ENCODE measurements around the gene SCUBE1.

The SCUBE1 gene

DNA sequence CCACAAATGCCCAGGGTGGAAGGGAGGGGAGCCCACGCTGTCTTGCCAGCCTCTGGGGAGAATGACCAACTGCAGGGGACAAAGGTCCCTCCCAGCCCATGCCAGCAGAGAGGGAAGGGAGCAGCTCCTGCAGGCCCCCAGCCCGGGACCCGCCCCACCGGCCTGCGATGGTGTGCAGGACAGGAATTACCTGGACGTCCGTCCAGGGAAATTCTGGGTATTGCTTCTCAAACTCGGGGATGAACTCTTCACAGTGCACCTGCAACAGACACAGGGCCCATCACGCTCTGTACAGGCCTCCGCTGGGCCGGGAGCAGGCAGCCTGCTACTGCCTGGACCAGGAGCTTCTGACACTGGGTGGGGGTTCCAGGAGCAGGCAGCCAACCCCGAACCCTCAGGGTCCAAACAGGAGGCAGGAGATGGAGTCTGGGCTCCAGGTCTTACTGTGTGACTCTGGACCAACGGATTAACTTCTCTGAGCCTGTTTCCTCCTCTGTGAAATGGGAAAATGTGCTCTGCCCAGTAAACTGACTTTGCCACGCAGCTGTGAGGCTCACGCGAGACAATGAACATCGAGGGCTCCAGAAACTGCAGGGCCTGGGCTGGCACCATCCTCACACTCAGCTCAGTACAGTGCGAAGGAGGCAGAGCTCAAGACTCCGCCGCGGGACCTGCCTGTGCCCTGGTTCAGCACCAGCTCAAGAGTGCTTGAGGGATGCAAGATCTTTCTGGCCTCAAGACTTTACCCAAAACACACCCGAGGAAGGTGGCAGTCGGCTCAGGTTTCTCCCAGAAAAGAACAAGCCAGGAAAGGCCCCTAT lies 173.7 kb downstream of the SCUBE1 start:
- DNase-seq, result no peak

DNA sequence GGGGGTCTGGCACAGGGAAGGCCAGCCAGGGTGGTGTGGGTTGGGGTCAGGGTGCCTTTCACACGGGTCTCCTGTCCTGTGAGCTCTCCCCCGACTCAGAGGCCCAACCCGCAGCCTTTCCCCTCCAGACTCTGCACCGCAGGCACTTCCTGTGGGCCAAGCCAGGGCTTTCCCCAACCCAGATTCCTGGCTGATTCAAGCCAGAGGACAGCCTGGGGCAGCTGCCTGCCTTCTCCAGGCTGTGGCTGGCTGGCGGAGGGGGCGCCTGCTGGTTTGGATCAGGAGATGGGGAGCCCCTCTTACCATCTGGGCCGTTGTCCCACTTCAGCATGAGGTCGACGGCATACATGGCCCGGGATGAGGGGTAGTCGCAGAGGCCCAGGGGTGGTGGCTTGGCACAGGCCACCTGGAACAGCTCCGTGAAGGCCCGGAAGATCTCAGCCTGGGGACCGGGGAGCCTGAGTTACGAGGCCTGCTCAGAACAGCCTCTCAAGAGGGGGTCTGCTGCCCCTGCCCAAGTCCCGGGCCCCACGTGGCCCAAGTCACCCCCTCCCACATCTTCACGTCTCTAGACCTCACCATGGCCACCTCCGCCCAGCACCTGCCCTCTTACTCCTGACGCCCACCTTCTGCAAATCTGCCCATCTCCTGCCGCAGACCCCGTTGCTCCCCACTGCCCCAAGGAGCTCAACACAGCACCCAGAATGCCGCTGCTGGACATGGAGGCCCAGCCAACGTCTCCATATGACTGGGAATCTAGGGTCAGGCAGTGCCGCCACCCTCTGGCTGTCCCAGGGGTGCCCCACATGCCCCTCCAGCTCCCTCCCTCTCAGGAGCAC lies 174.5 kb downstream of the SCUBE1 start:
- no peak for DNase-seq

DNA sequence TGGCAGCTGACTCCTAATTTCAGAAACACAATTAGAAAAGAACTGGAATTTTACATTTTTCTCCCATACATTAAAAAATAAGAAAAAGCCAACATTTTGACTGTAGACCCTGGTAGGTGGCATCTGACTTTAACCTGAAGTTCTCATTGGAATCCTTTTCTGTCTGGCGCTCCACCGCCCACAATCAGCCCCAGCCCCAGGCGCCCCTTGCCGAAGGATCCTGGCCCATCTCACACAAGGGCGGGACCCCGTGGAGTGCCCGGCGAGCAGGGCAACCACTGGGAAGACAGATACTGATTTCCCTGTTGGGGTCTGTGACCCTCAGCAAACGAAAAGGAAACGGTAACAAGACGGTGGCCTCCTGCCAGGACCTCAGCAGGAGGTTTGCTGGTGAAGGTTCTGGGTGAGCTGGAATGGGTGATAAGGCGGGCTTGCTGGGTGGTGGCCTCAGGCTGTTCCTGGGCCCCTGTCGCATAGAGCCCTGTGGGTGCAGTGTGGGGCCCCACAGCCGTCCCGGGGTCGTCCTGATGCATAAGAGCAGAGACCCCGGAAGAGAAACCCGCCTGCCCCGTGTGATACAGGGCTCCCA lies 176.1 kb downstream of the SCUBE1 start:
- DNase-seq, result no peak

DNA sequence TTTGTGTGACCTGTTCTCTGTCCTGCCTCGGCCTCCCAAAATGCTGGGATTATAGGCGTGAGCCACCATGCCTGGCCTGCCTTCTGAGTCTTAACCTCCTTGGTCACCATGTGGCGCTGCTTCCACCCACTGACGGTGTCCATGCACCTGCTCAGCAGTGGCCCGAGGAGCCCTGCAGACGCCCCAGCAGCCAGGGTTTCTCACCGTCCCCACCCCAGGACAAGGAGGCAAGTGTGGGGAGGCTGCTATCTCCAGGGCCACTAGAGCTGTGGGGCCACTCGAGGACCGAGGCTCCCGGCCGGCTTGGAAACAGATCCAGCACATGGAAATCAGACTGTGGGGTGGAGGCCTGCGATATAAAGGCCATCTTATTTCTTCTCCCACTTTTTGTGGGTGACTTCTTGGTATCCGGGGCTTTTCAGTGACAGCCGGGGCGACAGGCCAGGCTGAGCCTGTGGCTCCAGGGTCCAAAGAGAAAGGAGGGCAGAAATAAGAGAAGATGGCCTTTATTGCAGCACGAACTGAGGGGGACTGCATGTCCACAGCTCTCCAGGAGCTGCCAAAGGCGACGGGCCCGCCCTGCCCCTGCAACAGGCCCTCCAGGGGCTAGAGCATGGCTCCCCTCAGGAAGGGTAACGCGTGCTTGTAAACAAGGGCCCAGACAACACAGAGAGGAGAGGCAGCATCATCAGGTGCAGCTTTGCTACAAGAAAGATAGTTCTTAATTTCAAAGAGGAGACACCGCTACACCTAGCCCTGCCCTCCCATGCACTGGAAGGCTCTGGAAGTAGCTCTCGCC lies 176.8 kb downstream of the SCUBE1 start:
- DNase-seq, result no peak

DNA sequence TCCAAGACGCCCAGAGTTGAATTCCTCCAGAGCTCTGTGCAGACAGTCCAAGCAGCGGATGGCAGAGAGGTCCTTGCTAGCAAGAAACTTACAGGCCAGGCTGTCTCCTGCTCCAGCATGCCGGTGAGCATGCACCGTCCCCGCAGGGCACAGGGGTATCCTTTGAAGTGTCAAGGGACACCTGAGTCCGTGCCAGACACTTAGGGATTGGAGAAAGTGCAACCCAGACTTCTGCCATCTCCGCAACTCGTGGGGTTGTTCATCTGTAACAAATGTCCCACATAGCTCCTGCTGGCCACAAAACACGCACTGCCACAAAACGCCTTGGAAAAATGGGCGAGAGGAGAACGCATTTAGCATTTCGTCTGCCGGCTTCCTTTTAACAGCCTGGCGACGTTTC lies 178.5 kb downstream of the SCUBE1 start:
- DNase-seq, result no peak

GRCh38 chr22:43163241-43163795 lies 179.9 kb downstream of the SCUBE1 start:
- DNase-seq, result no peak

DNA sequence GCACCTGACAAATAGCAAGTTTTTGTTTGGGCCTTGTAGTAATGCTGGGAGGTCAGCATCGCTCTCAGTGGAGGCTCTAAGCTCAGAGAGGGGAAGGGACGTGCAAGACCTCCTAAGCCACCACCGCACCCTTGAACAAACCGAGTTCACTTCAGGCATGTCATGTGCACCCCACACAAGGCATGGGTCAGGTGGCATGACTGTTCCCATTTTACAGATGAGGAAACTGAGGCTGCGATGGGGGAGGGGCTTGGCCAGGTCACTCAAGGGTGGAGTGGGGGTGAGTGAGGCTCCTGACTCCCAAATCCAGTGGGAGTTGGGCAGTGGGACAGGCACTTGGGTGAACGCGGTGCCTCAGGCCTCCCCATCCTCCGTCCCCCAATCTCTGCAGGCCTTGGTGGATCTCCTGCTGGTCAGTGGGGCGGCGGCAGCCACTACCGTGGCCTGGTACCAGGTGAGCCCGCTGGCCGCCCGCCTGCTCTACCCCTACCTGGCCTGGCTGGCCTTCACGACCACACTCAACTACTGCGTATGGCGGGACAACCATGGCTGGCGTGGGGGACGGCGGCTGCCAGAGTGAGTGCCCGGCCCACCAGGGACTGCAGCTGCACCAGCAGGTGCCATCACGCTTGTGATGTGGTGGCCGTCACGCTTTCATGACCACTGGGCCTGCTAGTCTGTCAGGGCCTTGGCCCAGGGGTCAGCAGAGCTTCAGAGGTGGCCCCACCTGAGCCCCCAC lies 180.6 kb downstream of the SCUBE1 start:
- DNase-seq, result no peak

GRCh38 chr22:43160497-43161126 lies 182.6 kb downstream of the SCUBE1 start:
- DNase-seq, result no peak

- DNase-seq, result no peak
Measured at GRCh38 chr22:43159484-43160178, 183.5 kb downstream of the SCUBE1 start.

DNA sequence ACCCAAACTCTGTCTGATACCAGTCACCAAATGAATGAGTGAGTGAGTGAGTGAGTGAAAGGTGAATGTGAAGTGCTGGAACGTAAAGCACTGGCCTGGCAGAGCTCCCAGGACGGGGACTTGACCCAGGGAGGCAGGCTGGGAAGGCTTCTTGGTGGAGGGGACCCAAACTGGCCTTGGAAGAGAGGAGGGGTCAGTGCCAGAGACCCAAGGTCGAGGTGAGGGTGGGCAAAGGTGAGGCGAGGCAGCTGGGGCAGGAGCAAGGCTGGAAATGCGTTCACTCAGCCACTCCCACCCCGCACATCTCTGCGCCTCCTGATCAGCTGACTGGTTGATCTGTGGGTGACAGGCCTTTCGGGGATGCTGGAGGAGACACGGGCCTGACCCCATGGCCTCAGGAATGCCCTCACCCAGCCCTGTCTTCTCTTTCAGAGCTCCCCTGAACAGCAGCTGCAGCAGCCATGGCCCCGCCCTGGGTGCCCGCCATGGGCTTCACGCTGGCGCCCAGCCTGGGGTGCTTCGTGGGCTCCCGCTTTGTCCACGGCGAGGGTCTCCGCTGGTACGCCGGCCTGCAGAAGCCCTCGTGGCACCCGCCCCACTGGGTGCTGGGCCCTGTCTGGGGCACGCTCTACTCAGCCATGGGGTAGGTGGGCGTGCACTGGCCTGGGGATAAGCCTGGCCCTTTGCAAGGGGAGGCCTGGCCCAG lies 184.2 kb downstream of the SCUBE1 start:
- DNase-seq, result no peak

DNA sequence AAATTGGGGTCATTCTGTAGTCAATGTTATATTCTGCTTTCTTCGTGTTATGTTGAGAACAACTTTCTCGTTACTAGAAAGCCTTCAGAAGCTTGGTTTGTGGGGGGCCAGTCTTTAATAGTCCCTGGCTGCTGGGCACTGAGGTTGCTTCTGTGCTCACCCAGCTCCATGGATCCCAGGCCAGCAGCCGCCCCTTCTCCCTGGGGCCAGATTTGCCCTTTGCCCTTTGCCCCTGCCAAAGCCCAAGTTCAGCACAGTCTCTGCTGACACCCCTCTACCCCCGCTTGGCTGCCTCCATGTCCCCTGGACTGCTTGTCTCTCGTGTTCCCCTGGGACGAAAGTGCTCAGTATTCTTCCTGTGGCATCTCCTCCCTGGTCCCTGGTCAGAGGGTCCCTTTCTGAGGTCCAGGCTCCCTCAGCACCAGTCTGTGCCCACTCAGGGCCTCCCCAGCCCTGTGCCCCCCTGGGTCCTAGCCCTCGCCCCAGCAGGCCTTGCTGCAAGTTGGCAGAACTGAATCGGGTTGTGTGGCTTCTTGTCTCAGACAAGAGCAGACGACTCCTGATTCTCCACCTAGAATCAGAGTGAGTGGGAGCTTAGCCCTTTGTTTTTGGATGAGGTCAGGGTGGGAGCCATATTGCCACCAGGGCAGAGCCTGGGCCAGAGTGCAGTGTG lies 185.2 kb downstream of the SCUBE1 start:
- no peak for DNase-seq

DNA sequence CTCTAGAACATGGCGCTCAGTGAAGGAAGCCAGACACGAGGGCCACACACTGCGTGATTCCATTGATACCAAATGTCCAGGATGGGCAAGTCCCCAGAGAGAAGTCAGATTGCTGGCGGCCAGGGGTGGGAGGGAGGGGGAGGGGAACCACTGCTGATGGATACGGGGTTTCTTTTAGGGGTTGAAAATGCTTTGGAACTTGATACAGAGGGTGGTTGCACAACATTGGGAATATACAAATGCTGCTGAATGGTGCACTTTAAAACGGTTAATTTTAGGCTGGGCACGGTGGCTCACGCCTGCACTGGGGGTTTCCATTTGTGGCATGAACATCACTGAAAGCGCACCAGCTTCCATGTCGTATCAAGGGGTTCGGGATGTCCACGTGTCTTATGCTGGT lies 186.8 kb downstream of the SCUBE1 start:
- no peak for DNase-seq

DNA sequence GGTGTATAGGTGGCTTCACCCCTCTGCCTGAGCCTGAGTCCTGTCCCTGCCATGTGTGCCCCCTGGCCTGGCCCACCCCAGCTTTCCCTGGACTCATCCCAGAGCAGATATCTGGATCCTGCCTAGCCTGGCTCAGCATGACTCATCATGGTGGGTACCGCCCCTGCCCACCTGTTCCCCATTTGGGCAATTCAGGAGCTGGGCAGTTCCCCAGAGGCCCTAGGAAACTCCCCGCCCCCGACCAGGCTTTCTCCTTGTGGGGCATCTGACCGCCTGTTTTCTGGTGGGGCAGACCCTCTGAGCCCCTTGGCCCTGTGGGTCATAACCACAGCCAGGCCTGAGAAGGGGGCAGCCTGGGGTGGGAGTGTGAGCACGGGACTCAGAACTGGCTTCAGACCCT lies 187.4 kb downstream of the SCUBE1 start:
- no peak for DNase-seq

- DNase-seq, result no peak
Measured at GRCh38 chr22:43154887-43155536, 188.2 kb downstream of the SCUBE1 start.

DNA sequence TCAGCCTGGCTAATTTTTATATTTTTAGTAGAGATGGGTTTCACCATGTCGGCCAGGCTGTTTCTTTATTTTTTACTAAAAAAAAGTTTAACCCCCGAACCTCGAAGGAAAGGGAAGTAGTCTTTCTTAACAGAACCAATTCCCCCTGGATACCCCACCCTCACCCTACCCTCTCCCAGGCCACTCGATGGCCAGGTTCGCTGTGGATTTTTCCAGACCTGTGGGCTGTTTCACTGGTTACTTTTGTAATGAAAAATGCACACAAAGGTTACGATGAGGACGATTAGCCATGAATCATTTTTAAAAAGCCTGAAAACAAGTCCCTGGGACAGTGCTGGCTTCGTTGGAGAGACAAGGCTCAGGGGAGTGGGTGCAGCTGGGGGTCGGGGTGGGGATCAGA lies 189.3 kb downstream of the SCUBE1 start:
- DNase-seq, result no peak

DNA sequence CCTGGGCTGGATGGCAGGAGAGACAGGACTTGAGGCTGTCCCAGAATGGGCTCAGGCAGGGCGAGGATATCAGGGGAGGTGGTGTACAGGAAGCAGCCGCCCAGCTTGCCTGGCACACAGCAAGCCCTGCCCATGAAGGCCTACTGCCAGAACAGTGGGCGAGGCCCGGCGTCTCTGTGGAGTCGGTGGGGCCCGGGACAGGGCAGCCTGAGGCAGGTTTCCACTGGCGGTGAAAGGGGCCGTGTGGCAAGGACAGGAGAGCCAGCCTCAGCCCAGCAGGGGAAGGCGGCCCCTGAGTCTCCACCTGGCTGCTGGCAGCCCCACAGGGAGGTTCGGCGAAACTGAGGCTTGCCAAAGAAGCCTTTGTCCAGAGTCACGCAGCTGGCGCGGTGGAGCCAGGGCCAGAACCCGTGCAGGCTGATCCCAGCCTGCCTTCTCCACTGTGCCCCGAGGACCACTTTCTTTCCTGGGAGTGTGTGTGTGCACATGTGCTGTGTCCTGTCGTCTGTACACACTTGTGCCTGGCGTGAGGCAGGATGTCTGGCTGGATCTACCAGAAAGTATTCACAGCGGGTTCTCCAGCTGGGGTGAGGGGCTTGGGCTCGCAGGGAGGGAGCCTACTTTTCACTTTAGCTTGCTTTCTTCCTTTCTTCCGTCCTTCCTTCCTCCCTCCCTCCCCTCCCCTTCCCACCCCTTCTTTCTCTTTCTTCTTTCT lies 190.7 kb downstream of the SCUBE1 start:
- no peak for DNase-seq

DNA sequence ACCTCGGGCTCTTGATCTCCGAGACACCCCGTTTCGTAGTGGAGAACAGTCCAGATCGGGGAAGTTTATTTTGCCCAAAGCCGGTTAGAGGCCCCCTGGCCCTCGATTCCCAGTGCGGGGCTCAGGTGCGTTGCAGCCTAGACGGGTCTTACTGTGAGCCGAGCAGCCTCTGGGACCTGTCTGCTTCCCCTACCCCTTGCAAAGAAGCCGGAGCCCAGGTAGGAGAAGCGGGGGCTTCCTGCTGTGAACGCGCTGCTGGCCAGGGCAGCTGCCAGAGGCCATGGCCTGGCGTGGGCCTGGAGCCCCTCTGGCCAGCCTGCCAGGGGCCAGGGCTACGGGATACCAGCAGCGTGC lies 191.2 kb downstream of the SCUBE1 start:
- DNase-seq, result no peak

DNA sequence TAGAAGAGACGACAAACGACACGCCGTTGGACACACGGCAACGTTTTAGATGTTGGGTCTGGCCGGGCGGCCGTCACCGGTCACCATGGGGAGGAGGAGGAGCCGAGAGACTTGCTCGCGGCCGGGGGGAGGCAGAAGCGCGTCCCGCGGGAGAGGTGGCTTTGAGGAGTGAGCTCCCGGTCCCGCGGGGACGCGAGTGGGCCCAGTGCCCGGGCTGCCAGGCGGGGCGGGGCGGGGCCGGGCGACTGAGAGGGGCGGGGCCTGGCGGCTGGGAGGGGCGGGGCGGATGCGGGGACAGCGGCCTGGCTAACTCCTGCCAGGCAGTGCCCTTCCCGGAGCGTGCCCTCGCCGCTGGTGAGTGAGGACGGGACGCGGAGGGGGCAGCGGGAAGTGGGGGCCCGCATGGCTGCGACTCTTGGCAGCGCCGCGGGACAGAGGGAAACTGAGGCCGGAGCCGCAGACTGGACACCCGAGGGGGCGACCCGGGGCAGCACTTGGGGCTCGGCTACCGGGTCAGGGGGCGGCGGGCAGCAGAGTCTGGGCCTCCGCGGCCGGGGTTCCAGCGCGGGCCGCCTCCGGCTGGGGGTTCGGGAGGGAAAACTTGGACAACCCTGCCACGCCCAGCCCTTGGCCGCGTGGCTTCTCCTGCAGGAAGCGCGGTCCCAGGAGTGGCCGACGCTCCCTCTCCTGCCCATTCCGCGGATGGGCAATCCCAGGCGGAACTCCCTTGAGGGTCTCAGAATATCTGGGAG lies 191.7 kb downstream of the SCUBE1 start, which contains the start of gene TSPO:
TSPO (plus strand) TSS at position 309 of the 752 bp plus-strand sequence. CDS start 7,680 bp downstream, outside the sequence.
- DNase-seq, result peak; percentile 75

Measured in islet precursor cell (in vitro differentiated cells).